H9 (cell line): ENCODE results near the gene STN1. TPM values are rescaled to one million over a fixed set of nuclear protein-coding genes. Genes with fewer than 3 reads are reported as not detected.

Source experiments
- DNase-seq: peaks from one replicate; pipeline ENCODE4 v3.0.0-alpha.2; 2017
- H2AFZ ChIP-seq: one replicate; pipeline ENCODE4 v1.6.1; 2013; ENCODE audit warnings: mild to moderate bottlenecking, low read length, control low read depth, moderate library complexity
- H2AK5ac ChIP-seq: 2 replicates; pipeline ENCODE4 v1.6.1; 2013; ENCODE audit warnings: low read length, control low read depth, mixed read lengths; ENCODE audit not compliant: insufficient read length
- H2BK120ac ChIP-seq: one replicate; pipeline ENCODE4 v1.6.1; 2013; ENCODE audit warnings: low read depth, mild to moderate bottlenecking, low read length, control low read depth, inconsistent platforms; ENCODE audit not compliant: poor library complexity, severe bottlenecking
- H2BK12ac ChIP-seq: 2 replicates; pipeline ENCODE4 v1.6.1; 2013; ENCODE audit warnings: low read length, control low read depth, mixed read lengths, low read depth; ENCODE audit not compliant: insufficient read length
- H2BK15ac ChIP-seq: 2 replicates; pipeline ENCODE4 v1.6.1; 2013; ENCODE audit warnings: low read depth, low read length, control low read depth
- H2BK20ac ChIP-seq: one replicate; pipeline ENCODE4 v1.6.1; 2013; ENCODE audit warnings: low read depth, mild to moderate bottlenecking, low read length, control low read depth, inconsistent platforms; ENCODE audit not compliant: poor library complexity, severe bottlenecking
- H2BK5ac ChIP-seq: 2 replicates; pipeline ENCODE4 v1.6.1; 2013; ENCODE audit warnings: low read length, control low read depth, mixed read lengths; ENCODE audit not compliant: insufficient read length
- H3K14ac ChIP-seq: 2 replicates; pipeline ENCODE4 v1.6.1; 2013; ENCODE audit warnings: low read length, control low read depth; ENCODE audit not compliant: insufficient read depth
- H3K18ac ChIP-seq: 2 replicates; pipeline ENCODE4 v1.6.1; 2013; ENCODE audit warnings: low read depth, mild to moderate bottlenecking, mixed read lengths, low read length, control low read depth; ENCODE audit not compliant: insufficient read length
- H3K23ac ChIP-seq: 2 replicates; pipeline ENCODE4 v1.6.1; 2013; ENCODE audit warnings: low read length, control low read depth, mixed read lengths, low read depth; ENCODE audit not compliant: insufficient read length
- H3K23me2 ChIP-seq: 2 replicates; pipeline ENCODE4 v1.6.1; 2013; ENCODE audit warnings: low read depth, mild to moderate bottlenecking, mixed read lengths, low read length, control low read depth; ENCODE audit not compliant: insufficient read length, poor library complexity, severe bottlenecking
- H3K27ac ChIP-seq: 2 replicates; pipeline ENCODE4 v1.5.1; 2013; ENCODE audit warnings: low read length, control low read depth, mixed read lengths, low read depth; ENCODE audit not compliant: insufficient read length
- H3K27me3 ChIP-seq: 2 replicates; pipeline ENCODE4 v1.6.1; 2013; ENCODE audit warnings: low read length, control low read depth, inconsistent platforms; ENCODE audit not compliant: insufficient read depth
- H3K4ac ChIP-seq: 2 replicates; pipeline ENCODE4 v1.6.1; 2013; ENCODE audit warnings: low read depth, mild to moderate bottlenecking, control low read depth, inconsistent platforms, low read length, moderate library complexity
- H3K4me1 ChIP-seq: 2 replicates; pipeline ENCODE4 v1.6.1; 2013; ENCODE audit warnings: low read length, control low read depth, inconsistent platforms; ENCODE audit not compliant: insufficient read depth
- H3K4me2 ChIP-seq: 2 replicates; pipeline ENCODE4 v1.6.1; 2013; ENCODE audit warnings: low read length, control low read depth, mixed read lengths; ENCODE audit not compliant: insufficient read length, insufficient read depth
- H3K56ac ChIP-seq: 2 replicates; pipeline ENCODE4 v1.6.1; 2013; ENCODE audit warnings: low read depth, mild to moderate bottlenecking, mixed read lengths, low read length, control low read depth; ENCODE audit not compliant: insufficient read length
- H3K79me1 ChIP-seq: 2 replicates; pipeline ENCODE4 v1.6.1; 2013; ENCODE audit warnings: low read depth, mild to moderate bottlenecking, moderate library complexity, low read length, control low read depth, inconsistent platforms; ENCODE audit not compliant: insufficient read depth, poor library complexity, severe bottlenecking
- H3K79me2 ChIP-seq: 2 replicates; pipeline ENCODE4 v1.6.1; 2013; ENCODE audit warnings: low read length, control low read depth, inconsistent platforms; ENCODE audit not compliant: insufficient read depth
- H3K9ac ChIP-seq: 2 replicates; pipeline ENCODE4 v1.6.1; 2013; ENCODE audit warnings: low read length, control low read depth, mixed read lengths; ENCODE audit not compliant: insufficient read length; ENCODE audit errors: extremely low read depth
- H3K9me3 ChIP-seq: one replicate; pipeline ENCODE4 v1.6.1; 2013; ENCODE audit warnings: low read depth, low read length, inconsistent platforms; ENCODE audit not compliant: control insufficient read depth
- H3T11ph ChIP-seq: one replicate; pipeline ENCODE4 v1.6.1; 2013; ENCODE audit warnings: mild to moderate bottlenecking, low read length, control low read depth, inconsistent platforms
- H4K20me1 ChIP-seq: one replicate; pipeline ENCODE4 v1.6.1; 2013; ENCODE audit not compliant: control insufficient read depth, insufficient read length, insufficient read depth
- H4K5ac ChIP-seq: 2 replicates; pipeline ENCODE4 v1.6.1; 2013; ENCODE audit warnings: low read depth, mild to moderate bottlenecking, mixed read lengths, low read length, control low read depth; ENCODE audit not compliant: insufficient read length
- H4K8ac ChIP-seq: replicated peaks from 2 replicates; pipeline ENCODE4 v1.6.1; 2013; ENCODE audit warnings: low read length, control low read depth, mixed read lengths, low read depth; ENCODE audit not compliant: insufficient read length
- H4K91ac ChIP-seq: 2 replicates; pipeline ENCODE4 v1.6.1; 2013; ENCODE audit warnings: low read depth, mild to moderate bottlenecking, moderate library complexity, mixed read lengths, low read length, control low read depth; ENCODE audit not compliant: insufficient read length
- H3K27ac Mint-ChIP-seq, 3 experiments: 2 replicates in 2 of 3; 3 replicates in 1 of 3; pipeline ENCODE4 v1.8.0; 2020 to 2021; ENCODE audit warnings: mixed read lengths in 3 of 3, mild to moderate bottlenecking in 1 of 3, moderate library complexity in 1 of 3
- H3K27me3 Mint-ChIP-seq: 2 replicates; pipeline ENCODE4 v1.8.0; 2021; ENCODE audit warnings: low read depth, mild to moderate bottlenecking, moderate library complexity, mixed read lengths
- H3K36me3 Mint-ChIP-seq, 3 experiments: 2 replicates in 2 of 3; 3 replicates in 1 of 3; pipeline ENCODE4 v1.8.0; 2020 to 2021; ENCODE audit warnings: low read depth in 3 of 3, mixed read lengths in 3 of 3; ENCODE audit not compliant: insufficient read depth in 1 of 3
- H3K4me1 Mint-ChIP-seq, 2 experiments: 2 replicates each; pipeline ENCODE4 v1.8.0; 2020; ENCODE audit warnings: mixed read lengths in 2 of 2
- H3K4me3 Mint-ChIP-seq, 2 experiments: 2 replicates in 1 of 2; 3 replicates in 1 of 2; pipeline ENCODE4 v1.8.0; 2020 to 2021; ENCODE audit warnings: mild to moderate bottlenecking in 2 of 2, mixed read lengths in 2 of 2, moderate library complexity in 1 of 2
- H3K9me3 Mint-ChIP-seq, 2 experiments: 2 replicates in 1 of 2; 3 replicates in 1 of 2; pipeline ENCODE4 v1.8.0; 2020; ENCODE audit warnings: mild to moderate bottlenecking in 2 of 2, mixed read lengths in 2 of 2, moderate library complexity in 1 of 2
- WGBS: extraction: QIAGEN DNeasy Blood & Tissue Kit; methylation state at CpG from one replicate; pipeline ENCODE4 v1.1.7; 2013; ENCODE audit warnings: missing lambda C conversion rate, low lambda C conversion rate, mixed read lengths; ENCODE audit not compliant: insufficient read length; ENCODE audit errors: extremely low coverage; 5-methylcytosine and 5-hydroxymethylcytosine counted together
- total RNA-seq: library from RNA; stranded (reverse); gene quantifications from 2 replicates; pipeline ENCODE4 v1.2.1, GENCODE V29; 2021
- TF ChIP-seq, protein P1 (sequence below): fragments of 200-600 bp; sonication (generic); conservative IDR thresholded peaks from 3 replicates; pipeline ENCODE4 v1.8.0; 2021; ENCODE audit warnings: antibody characterized with exemption, mild to moderate bottlenecking

Gene STN1
- total RNA-seq, 1 experiment from 2014 or later, result 11.3 TPM

DNA sequence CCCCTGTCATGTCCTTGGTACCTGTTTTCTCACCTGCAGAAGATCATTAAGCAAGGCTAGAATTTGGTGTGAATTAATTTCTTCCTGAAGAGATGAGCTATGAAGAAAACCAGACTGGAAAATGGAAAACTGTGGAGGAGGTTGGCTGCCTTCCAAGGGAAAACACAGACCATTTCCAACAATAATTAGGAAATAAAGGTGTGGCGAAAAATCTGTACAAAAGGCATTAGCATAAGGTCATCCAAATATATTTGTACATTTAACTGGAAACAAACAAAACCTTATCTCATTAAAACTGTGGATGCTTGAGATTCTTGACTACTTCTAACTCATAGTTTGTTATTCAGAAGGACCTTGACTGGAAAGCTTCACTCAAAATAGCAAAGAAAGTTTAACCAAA, 1.7 kb downstream of the STN1 start:
- Mint-ChIP-seq H3K27me3 (no peaks in the 10 kb centered on the region), H3K27ac (no peak overlapping the region), H3K9me3 (peaks cover 9% of the 10 kb centered on the region in 2 experiments), H3K36me3 (peaks cover 17 to 22% (median 22%) of the 10 kb centered on the region in 3 experiments), H3K4me1 (peaks cover 21 to 25% of the 10 kb centered on the region in 2 experiments), H3K4me3 (no peak overlapping the region)
- Histone ChIP-seq H3K14ac (no peak overlapping the region), H3K23me2 (peaks cover 10% of the 10 kb centered on the region), H2BK120ac (no peak overlapping the region), H3K9ac (no peak overlapping the region), H2BK12ac (no peak overlapping the region), H3K18ac (no peak overlapping the region), H3K4ac (no peak overlapping the region), H3T11ph (no peak overlapping the region), H2AK5ac (no peak overlapping the region), H4K20me1 (no peaks in the 10 kb centered on the region), H3K27ac (no peak overlapping the region), H3K79me1 (no peaks in the 10 kb centered on the region), H4K8ac (no peak overlapping the region), H2BK5ac (no peak overlapping the region), H2AFZ (no peak overlapping the region), H4K5ac (no peak overlapping the region), H3K23ac (no peak overlapping the region), H2BK15ac (no peak overlapping the region), H3K79me2 (no peaks in the 10 kb centered on the region), H4K91ac (no peak overlapping the region), H3K4me2 (no peak overlapping the region), H3K9me3 (peaks cover 8% of the 10 kb centered on the region), H3K56ac (no peak overlapping the region), H3K4me1 (peaks cover 3% of the 10 kb centered on the region; the same call in 1 of the 2 replicates), H2BK20ac (no peak overlapping the region), H3K27me3 (no peaks in the 10 kb centered on the region)
- TF ChIP-seq, protein P1, sequence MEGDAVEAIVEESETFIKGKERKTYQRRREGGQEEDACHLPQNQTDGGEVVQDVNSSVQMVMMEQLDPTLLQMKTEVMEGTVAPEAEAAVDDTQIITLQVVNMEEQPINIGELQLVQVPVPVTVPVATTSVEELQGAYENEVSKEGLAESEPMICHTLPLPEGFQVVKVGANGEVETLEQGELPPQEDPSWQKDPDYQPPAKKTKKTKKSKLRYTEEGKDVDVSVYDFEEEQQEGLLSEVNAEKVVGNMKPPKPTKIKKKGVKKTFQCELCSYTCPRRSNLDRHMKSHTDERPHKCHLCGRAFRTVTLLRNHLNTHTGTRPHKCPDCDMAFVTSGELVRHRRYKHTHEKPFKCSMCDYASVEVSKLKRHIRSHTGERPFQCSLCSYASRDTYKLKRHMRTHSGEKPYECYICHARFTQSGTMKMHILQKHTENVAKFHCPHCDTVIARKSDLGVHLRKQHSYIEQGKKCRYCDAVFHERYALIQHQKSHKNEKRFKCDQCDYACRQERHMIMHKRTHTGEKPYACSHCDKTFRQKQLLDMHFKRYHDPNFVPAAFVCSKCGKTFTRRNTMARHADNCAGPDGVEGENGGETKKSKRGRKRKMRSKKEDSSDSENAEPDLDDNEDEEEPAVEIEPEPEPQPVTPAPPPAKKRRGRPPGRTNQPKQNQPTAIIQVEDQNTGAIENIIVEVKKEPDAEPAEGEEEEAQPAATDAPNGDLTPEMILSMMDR, result no peak
- DNase-seq, result no peak
- WGBS, result no CpG with 5 or more reads among the region's 1 CpG
